HG03060 (cell line): ENCODE results near the gene ATP10A.

Experiments
- ATAC-seq: cut with Tn5 transposase; IDR thresholded peaks from one replicate; pipeline ENCODE4 v1.9.1; 2021; ENCODE audit warnings: low read depth, moderate number of reproducible peaks; ENCODE audit not compliant: unreplicated experiment

ATP10A gene

DNA sequence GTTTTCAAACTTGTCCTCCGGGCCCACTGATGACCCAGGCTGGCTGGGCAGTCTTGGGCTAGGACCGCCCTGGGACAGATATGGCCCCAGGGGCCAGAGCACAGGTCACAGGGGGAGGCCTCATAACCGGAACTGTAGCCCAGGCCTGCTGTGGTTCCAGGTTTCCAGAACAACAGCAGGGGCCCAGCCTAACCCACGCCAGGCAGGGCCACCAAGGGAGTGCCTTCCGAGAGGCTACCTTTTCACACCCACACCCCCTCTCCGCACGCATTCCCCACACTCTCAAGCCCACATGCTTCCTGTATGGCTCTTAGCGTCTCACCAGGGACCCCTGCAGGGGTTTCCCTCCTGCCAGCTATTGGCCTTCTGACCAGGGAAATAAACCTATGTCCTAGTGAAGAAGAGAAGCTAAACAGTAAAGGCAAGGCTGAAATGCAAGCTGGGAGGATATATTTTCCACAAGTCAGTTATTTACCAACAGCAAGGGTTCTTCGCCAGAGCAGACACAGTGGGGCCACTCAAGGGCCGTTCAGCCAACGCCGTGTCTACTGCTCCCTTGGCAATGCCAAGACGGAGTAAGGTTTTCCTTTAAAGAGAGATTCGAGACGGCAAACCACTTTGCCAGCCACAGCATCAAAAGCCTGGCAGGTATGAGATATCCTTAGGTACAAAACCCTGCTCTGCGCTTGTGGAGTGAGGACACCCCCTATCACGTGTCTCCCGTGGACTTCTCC, 135.1 kb downstream of the ATP10A start:
- ATAC-seq: no peak

DNA sequence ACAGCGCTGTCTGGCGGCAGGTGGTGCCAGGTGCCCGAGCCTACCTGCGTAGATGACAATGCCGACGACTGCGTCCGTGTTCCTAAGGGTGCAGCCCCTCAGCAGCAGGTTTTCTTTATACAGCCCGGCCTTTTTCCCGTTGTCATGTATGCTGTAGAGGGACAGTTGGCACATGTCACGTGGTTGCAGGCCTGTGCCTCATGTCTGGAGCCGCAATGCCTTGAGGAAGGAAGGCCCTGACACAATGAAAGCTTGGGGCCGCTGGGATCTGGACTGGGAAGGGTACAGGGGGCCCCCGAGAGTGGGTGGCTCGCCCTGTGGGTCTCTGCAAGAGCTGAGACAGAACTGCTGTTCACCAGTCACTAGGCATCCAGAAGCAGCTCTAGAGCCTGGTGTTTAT, 136.0 kb downstream of the ATP10A start:
- ATAC-seq: no peak

DNA sequence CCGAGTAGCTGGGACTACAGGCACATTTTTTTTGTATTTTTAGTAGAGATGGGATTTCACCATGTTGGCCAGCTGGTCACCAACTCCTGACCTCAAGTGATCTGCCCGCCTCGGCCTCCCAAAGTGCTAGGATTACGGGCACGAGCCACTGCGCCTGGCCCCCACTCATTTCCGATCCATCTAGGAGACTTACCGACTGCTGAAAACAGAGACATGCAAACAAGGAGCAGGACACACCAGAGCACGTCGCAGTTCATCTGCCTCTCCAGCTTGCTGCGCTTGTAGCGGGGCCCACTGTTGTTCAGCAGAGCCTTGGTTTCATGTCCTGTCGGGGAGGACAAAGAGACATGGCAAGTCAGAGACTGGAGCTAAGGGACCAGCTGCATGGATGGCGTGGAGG, 137.4 kb downstream of the ATP10A start:
- ATAC-seq: no peak

DNA sequence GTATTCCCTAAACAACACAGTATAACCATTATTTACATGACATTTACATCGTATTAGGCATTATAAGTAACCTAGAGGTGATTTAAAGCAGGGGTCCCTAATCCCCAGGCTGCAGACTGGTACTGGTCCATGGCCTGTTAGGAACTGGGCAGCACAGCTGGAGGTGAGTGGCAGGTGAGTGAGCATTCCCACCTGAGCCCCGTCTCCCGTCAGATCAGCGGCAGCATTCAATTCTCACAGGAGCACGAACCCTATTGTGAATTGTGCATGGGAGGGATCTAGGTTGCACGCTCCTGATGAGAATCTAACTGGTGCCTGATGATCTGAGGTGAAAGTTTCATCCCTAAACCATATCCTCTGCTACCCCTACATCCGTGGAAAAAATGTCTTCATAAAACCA, 138.2 kb downstream of the ATP10A start:
- ATAC-seq: no peak

DNA sequence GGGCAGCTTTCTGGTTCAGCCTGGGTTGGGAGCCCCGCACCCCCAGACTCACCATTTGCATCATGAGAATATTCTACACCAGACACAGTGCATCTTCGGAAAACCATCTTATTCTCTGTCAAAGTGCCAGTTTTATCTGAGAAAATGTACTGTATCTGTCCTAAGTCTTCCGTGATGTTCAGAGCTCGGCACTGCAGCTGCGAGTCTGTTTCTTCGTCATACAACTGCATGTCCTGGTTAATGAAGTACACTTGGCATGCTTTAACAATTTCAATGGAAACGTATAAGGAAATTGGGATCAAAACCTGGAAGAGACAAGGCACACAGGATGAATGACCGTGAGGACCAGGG, 141.5 kb downstream of the ATP10A start:
- ATAC-seq: no peak

DNA sequence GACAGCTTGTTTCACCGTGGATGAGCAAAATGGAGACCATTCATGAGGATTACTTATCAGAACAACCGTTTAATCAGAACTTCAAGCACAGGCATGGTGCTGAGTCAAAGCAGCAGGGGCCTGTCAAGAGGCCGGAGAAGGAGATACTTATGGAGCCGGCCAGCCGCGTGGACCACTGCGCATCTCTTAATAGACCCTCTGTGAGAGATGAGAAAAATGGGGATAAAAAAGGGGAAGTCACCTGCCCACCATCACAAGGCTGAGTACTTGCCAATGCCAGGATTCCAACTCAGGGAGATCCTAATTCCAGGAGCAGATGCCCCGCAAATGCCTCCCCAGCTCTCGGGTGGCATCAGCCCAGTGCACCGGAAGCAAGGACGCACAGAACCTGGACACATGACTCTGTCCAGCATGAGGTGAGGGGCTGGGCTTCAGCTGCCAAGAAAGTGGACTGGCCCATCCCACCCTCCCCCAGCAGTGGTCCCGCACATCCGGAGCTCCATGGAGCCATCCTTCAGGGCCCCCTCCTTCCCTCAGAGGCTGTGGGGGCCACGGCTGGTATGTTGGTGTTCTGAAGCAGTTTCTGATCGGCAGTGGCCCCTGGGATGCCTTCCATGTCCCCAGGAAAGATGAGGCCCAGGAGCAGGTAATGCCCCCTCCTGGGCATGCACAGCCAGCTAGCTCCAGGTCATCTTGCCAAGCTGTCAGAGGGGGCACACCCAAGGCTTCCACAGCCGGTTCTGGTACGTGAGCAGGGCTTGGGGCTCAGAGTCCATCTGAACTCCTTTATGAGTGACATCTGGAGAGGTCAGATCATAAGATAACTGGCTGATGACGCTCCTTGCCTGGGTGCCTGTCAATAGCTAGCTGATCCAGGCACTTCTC, 143.8 kb downstream of the ATP10A start:
- no peak for ATAC-seq

DNA sequence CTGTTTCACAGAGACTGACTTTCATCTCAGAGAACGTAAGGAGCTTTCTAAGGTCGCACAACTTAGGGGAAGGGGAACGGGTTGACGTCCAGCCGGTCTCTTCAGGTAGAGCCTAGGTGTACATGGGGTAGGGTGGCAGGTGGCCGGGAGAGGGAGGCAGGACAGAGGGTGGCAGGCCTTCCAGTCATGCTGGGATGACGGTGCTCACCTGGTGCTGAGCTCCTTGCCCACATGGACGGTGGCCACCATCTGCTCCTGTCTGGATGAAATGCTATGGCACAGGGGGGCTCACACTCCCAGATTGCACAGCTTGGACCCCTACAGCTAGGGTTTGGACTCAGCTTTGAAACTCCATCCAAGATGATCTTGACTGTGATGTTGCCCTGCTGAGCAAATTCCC, 144.5 kb downstream of the ATP10A start:
- no peak for ATAC-seq

DNA sequence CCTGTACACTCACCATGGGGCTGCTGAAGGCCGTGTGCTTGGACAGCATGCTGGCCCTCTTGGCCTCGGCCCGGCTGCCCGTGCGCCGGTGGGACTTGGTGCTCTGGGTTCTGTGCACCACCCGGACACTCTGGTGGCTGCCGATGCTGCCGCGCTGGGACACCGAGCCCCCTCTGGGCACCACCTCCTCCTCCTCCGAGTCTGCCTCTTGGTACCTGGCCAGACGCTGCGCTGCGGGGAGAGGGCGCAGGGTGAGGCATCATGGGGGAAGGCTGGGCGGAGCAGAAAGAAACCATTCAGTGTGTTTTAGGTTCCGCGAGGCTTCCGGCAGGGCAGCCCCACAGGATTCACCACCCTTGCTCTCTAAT, 145.0 kb downstream of the ATP10A start:
- no peak for ATAC-seq

DNA sequence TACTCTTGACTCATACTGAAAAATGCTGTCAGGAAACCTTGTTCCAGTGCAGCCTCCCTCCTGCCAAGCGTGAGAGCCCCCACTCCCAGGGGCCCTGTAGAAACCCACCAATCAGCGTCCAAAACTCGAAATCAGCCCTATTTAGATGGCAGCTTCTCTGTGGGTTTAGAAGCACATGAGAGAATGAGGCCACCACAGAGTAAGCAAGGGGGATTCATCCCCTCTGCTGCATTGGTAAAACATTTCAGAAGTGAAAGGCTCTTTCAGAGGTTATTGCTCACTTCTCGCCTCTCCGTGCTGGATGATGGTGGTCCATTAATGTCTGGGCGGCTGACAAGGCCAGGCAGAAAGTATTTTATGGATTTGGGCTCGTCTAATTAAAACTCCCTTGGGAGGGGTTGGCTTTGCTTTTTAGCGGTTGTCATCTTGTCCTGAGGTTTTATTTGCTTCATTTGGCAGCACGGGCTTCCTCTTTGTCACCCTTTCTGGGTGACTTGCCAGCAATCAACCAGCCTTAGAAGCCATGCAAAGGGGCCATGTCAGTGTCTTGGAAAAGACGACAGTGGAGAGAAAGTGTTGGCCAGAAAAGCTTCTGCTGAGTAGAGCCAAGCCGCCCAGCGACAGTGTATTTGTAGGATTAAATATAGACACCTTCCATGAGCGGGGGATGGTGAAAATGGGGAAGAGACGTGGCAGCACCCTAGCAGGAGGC, 145.5 kb downstream of the ATP10A start:
- ATAC-seq: no peak

DNA sequence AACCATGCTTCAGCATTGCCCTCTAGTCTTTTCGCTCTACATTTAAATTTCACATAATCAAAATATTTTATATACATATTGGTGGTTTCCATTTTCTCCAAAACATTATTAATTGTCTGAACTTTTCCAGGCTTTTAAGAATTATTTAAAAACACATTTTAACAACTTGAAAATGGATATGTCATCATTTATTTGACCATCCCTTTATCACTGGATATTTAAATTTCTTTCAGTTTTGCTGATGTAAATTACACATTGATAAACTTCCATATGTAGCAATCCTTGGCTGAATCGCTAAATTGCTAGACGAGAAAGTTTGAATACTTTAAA, 146.0 kb downstream of the ATP10A start:
- ATAC-seq: no peak

DNA sequence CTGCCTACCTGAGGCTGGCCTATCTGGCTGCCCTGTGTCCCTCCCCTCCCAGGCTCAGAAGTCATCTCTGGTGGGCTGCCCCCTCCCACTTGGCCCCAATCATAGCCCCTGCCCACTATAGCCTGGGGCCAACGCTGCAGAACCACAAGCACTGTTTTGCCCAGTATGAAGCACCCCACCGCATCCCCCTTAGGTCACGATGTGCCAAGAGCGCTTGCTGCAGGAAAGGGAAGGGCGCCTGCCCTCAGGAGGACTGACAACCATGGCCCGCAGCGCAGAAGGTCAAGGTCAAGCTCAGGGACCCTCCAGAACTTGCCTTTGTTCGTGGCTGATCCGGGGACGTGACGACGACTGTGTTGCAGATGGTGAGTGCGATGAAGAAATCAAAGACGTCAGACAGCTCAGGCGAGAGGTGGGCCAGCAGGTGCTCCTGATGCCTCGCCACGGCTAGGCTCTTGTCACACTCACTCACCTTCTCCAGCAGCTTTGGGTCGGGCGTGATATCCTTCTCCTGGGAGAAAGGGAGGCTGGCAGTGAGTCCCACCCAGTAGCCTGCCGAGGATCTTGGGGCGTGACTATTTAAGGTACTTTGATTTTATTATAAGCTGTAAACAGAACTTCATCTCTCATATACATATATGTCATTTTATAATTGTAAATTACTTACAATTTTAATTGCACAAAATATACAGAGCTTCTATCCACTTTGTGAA, 146.6 kb downstream of the ATP10A start:
- no peak for ATAC-seq

DNA sequence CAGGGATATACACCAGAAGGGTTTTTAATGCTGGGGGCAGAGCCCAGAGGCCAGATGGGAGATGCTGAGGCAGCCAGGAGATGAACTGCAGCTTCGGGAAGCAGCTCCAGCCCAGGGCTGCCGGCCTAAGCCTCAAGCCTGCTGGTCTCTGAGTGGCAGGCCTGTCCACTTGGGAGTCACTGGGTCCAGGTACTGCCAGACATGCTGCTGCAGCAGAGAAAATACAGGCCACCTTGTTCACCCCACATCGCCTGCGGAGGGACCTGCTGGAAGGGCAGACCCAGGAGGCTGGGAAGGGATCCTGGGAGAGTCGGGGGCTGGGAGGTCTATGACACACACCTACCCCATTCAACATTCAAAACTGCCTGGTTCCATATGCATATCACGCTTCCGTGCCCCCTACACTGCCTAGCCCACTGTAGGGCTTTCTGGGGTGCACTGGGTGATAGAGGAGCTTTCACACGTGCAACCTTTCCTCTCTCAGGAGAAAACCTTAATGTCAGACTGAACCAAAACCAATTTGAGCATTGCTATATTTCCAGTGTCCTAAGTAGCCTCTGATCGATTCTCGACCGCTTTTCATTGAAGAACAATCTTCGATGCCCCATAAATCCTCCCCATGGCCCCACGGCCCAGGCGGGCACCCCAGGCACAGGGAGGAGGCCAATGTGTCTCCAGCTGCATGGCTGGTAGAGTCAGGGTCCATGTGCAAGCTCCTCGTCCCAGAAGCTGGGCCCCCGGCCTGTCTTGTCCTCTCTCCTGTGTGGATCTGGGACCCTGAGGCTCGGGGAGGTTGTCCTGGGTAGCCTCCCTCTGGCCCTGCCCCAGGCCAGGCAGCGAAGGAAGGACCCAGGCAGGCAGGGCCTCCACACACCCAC, 147.4 kb downstream of the ATP10A start:
- ATAC-seq: no peak

DNA sequence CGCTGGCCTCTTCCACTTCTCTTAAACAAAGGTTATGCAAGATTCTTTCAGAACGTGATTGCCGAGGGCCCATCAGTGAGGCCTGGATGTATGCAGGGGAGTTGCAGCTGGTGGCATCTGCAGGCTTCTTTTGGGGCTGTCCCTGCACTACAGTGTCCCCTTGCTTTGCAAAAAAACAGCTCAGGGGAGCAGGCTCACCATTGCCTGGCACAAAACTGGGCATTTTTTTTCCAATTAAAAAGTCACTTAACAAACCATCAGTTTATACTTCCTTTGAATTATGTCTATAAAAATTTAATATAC, 148.6 kb downstream of the ATP10A start:
- no peak for ATAC-seq

DNA sequence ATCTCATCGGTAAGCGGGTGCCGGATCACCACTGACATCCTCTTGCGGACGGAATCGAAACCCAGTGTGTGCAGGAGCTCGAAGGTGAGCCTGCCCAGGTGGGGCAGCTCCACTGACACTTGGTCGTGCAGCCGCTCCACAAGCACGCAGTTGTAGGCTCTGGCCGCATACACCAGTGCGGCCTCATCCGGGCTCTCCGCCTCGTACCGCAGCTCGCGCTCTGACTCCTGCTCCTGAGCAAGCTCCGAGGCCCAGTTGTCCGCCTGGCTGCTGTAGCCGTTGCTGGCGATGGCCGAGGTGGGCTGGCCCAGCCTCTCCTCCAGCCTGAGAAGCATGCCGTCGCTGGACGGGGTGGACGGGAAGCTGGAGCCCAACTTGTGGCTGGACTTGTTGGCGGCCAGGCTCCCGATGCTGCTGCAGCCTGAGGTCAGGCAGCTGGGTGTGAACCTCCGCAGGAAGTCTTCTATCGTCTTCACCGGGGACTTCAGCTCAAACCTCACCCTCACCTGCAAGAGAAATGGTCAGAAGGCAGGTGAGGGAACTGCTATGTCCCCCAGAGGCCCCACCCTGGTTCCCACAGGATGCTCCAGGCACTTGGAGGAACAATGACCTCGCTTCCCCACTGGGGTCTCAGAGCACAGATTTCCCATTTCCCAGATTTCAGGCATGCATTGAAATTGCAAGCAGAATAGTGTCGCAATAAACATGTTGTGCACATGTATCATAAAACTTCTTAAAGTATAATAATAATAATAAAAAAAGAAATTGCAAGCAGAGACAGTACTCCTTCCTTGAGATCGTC, 149.2 kb downstream of the ATP10A start:
- ATAC-seq: no peak

DNA sequence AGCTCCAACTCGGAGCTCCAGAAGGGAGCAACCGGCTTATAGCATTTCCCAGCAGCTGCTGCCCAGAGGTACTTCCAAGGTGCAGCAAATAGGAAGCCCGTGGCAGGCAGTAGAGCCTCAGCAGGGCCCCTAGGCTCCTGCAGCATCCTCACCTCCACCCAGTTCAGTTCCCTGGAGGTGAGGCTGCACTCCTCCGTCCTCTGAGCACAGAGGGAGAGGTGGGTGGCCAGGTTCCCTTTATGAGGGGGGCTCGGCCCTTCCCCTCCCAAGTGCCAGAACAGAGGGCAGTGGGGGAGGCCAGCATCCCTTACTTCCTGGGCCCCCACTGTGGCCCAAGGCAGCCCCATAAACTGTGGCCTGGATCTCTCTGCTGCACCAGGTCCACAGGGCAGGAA, 150.2 kb downstream of the ATP10A start:
- ATAC-seq: no peak

DNA sequence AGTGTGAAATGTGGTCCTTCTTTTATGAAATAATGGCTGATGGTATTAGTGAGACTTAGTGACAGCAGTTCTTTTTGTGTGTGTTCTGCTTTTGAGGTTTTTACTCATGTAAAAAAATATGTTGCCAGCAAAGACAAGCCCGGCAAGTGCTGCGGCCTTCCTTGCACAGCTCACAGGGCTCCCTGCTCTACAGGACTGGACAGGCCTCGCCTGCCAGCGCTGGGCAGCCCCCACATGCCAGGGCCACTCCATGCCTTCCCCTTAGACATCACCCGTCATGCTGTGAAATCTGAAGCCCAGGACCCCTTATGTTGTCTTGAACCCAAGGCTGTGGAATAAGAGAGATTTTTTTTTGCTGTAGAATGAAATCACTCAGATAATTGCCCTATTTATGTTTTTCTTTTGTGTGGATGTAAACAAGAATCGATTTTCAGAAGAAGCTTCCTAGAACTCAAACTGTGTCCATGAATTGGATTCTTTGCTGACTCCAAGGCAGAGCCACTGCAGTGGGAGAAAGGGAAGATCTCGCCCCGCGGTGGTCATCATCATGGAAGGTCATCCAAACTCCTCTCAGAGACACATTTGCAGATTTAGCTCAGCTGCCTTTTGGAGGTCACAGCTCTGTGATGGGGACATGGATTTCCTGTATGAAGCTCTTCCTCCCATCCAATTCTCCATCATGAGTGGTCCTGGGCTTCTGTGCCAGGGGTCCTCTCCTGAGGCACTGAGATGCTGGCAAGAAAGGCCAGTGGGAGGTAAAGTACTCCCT, 150.8 kb downstream of the ATP10A start:
- no peak for ATAC-seq

DNA sequence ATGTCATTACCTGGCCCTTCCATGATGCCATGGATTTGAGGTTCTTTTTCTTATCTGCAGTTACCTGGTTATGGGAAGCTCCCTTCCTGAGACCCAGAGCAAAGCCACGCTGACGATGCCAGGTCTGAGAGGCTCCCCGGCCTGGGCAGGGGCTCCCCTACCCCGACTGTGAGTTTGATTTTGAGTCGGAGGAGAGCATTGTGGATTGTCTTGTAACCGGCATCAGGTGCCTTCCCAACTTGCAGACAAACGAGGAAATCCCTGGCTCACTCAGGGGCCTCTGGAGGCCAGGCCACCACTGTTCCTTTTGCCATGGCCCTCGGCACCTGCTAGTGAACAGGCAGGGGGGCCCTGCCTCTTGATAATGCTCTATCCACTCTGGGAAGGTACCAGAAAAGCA, 151.4 kb downstream of the ATP10A start:
- ATAC-seq: no peak

DNA sequence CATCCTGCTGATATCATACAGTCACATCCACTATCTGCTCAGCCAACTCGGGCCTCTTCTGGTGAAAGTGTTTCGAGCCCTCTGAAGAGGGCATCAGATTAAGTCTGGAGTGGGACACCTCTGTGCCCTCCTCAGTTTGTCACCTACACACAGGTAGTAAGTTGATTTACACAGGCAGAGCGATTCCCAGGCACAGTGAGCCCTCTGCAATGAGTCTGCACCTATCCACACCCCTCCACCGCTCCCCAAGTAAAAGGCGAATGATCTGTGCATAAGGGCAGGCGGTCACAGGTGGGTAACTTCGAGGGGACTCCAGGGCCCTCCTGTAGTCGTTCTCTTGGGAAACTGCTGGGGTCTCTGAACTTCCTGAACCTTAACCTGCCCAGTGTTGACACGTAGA, 152.0 kb downstream of the ATP10A start:
- no peak for ATAC-seq

DNA sequence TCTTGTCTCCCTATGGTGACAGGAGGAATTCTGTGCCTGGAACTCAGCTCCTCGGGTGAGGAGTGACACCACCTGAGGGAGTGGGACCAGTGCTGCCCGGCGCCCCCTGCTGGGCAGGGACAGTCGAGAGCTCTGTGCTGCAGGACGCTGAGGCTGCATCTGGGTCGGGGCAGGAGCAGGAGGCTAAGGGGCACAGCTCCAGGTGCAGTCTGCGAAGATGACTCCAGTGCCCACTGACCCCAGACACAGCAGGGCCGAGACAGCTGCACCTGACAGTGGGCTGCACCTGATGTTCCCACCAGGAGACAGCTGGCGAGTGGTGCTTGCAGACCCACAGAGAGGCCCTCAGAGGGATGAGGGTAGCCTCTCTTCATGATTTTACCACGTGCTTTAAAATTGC, 152.9 kb downstream of the ATP10A start:
- ATAC-seq: no peak
